ENCODE results near the gene RPUSD4. TPM values are rescaled to one million over a fixed set of nuclear protein-coding genes. Genes with fewer than 3 reads are reported as not detected.

Gene RPUSD4
- polyA plus RNA-seq, 1 donor from 2014 or later: 43.4 TPM

DNA sequence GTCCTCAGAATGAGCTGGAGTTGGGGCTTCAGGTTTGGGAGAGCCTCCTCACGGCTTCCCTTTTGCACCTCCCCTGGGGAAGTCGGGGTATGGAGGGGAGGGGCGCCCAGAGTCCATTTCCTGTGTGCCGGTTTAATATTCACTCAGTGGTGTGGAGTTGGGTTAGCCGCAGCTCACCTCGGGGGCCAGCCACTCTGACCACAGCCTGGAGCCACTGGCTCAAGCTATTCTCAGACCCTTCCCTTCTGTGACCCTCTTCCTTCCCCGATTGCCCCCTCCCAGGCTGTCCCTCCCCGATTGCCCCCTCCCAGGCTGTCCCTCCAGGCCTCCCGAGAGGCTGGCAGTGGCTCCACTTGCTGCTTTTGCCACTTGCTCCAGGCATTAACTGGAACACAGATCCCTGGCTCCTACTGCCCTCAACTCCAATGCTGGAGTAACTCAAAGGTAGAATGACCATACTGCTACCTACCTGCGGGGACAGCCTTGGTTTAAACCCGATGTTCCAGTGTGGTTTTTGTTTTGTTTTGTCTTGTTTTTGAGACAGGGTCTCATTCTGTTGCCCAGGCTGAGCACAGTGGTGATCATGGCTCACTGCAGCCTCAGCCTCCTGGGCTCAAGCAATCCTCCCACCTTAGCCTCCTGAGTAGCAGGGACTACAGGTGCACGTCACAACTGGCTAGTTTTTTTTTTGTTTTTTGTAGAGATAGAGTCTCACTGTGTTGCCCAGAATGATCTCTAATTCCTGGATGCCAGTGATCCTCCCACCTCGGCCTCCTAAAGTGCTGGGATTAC lies 29.3 kb downstream of the RPUSD4 start:
- Histone ChIP-seq H3K4me3 (ENCODE audit: low read length) (no peak overlapping the region), H3K36me3 (ENCODE audit: insufficient read depth, low read length) (no peaks in the 10 kb centered on the region), H3K79me2 (replicated peaks; ENCODE audit: insufficient read depth, low read length) (no peaks in the 10 kb centered on the region), H3K27ac (ENCODE audit: low read length) (no peak overlapping the region), H3K9me2 (ENCODE audit: insufficient read depth, low read length) (no peaks in the 10 kb centered on the region), H3K27me3 (ENCODE audit: insufficient read depth, low read depth, low read length) (no peaks in the 10 kb centered on the region), H2AFZ (ENCODE audit: low read depth, low read length) (no peak overlapping the region), H4K20me1 (ENCODE audit: insufficient read depth) (no peaks in the 10 kb centered on the region), H3K4me2 (ENCODE audit: low read length) (no peak overlapping the region), H3K9ac (ENCODE audit: low read length) (no peak overlapping the region), H3K9me3 (ENCODE audit: low read length) (no peaks in the 10 kb centered on the region), H3F3A (ENCODE audit: insufficient read depth, low read length, poor library complexity, severe bottlenecking) (no peaks in the 10 kb centered on the region)
- TF ChIP-seq POLR2AphosphoS5 (IDR thresholded peaks at IDR 0.05) (no peak), MXI1 (conservative IDR thresholded peaks at IDR 0.05; ENCODE audit: poor library complexity, severe bottlenecking) (no peak)

DNA sequence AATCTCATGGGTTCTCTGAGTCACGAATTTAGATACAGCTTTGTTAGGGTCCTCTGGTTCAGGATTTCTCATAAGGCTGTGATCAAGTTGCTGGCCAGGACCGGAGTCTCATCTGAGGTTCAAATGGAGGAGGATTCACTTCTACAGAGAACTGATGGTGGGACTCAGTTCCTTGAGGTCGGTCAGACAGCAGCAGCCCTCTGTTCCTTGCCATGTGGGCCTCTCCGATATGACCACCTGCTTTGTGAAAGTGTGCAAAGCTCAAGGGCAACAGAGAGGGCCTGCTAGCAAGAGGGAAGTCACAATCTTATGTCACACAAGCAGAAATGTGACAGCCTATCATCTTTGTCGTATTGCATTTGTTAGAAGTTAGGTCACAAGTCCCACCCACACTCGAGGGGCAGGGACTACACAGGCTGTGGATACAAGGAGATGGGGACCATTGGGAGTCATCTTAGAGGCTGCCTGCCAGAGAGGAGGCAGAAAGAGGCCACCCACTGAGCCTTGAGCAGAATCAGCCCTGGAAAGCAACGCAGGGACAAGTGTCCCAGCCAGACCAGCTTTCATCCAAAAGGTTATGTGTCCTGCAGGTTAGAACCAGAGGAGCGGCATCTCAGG lies 34.5 kb downstream of the RPUSD4 start:
- H3K36me3 ChIP-seq (ENCODE audit: insufficient read depth, low read length): no peaks in the 10 kb centered on the region
- no peak overlapping the region for H3K9ac ChIP-seq (ENCODE audit: low read length)
- no peaks in the 10 kb centered on the region for H3F3A ChIP-seq (ENCODE audit: insufficient read depth, low read length, poor library complexity, severe bottlenecking)
- no peaks in the 10 kb centered on the region for H3K79me2 ChIP-seq (replicated peaks; ENCODE audit: insufficient read depth, low read length)
- H3K9me3 ChIP-seq (ENCODE audit: low read length): no peaks in the 10 kb centered on the region
- no peak overlapping the region for H3K4me3 ChIP-seq (ENCODE audit: low read length)
- no peak overlapping the region for H2AFZ ChIP-seq (ENCODE audit: low read depth, low read length)
- no peaks in the 10 kb centered on the region for H3K9me2 ChIP-seq (ENCODE audit: insufficient read depth, low read length)
- H3K4me2 ChIP-seq (ENCODE audit: low read length): no peak overlapping the region
- no peak overlapping the region for H3K27ac ChIP-seq (ENCODE audit: low read length)
- TF ChIP-seq POLR2AphosphoS5 (IDR thresholded peaks at IDR 0.05): no peak
- no peak for TF ChIP-seq EZH2 (IDR thresholded peaks at IDR 0.05; ENCODE audit: borderline replicate concordance, insufficient read depth, low read length, poor library complexity, severe bottlenecking)
- no peak for TF ChIP-seq TAF1 (IDR thresholded peaks at IDR 0.05; ENCODE audit: low read depth)
- no peak for TF ChIP-seq SMC3 (conservative IDR thresholded peaks at IDR 0.05; ENCODE audit: poor library complexity)
- TF ChIP-seq, protein P1, sequence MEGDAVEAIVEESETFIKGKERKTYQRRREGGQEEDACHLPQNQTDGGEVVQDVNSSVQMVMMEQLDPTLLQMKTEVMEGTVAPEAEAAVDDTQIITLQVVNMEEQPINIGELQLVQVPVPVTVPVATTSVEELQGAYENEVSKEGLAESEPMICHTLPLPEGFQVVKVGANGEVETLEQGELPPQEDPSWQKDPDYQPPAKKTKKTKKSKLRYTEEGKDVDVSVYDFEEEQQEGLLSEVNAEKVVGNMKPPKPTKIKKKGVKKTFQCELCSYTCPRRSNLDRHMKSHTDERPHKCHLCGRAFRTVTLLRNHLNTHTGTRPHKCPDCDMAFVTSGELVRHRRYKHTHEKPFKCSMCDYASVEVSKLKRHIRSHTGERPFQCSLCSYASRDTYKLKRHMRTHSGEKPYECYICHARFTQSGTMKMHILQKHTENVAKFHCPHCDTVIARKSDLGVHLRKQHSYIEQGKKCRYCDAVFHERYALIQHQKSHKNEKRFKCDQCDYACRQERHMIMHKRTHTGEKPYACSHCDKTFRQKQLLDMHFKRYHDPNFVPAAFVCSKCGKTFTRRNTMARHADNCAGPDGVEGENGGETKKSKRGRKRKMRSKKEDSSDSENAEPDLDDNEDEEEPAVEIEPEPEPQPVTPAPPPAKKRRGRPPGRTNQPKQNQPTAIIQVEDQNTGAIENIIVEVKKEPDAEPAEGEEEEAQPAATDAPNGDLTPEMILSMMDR (IDR thresholded peaks at IDR 0.05; ENCODE audit: poor library complexity, severe bottlenecking): no peak
- no peak for TF ChIP-seq EP300 (conservative IDR thresholded peaks at IDR 0.05; ENCODE audit: poor library complexity, severe bottlenecking)
- no peak for TF ChIP-seq RAD21 (conservative IDR thresholded peaks at IDR 0.05)
- no peak for TF ChIP-seq MXI1 (conservative IDR thresholded peaks at IDR 0.05; ENCODE audit: poor library complexity, severe bottlenecking)
- TF ChIP-seq, protein P2, sequence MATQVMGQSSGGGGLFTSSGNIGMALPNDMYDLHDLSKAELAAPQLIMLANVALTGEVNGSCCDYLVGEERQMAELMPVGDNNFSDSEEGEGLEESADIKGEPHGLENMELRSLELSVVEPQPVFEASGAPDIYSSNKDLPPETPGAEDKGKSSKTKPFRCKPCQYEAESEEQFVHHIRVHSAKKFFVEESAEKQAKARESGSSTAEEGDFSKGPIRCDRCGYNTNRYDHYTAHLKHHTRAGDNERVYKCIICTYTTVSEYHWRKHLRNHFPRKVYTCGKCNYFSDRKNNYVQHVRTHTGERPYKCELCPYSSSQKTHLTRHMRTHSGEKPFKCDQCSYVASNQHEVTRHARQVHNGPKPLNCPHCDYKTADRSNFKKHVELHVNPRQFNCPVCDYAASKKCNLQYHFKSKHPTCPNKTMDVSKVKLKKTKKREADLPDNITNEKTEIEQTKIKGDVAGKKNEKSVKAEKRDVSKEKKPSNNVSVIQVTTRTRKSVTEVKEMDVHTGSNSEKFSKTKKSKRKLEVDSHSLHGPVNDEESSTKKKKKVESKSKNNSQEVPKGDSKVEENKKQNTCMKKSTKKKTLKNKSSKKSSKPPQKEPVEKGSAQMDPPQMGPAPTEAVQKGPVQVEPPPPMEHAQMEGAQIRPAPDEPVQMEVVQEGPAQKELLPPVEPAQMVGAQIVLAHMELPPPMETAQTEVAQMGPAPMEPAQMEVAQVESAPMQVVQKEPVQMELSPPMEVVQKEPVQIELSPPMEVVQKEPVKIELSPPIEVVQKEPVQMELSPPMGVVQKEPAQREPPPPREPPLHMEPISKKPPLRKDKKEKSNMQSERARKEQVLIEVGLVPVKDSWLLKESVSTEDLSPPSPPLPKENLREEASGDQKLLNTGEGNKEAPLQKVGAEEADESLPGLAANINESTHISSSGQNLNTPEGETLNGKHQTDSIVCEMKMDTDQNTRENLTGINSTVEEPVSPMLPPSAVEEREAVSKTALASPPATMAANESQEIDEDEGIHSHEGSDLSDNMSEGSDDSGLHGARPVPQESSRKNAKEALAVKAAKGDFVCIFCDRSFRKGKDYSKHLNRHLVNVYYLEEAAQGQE (IDR thresholded peaks at IDR 0.05; ENCODE audit: borderline replicate concordance): no peak
- no peaks in the 10 kb centered on the region for H4K20me1 ChIP-seq (ENCODE audit: insufficient read depth)
- no peaks in the 10 kb centered on the region for H3K27me3 ChIP-seq (ENCODE audit: insufficient read depth, low read depth, low read length)
